K562 (cell line): ENCODE results near the gene FASTKD2. TPM values are rescaled to one million over a fixed set of nuclear protein-coding genes. Genes with fewer than 3 reads are reported as not detected.

Experiments
- ATAC-seq: fragments of 200-7000 bp; cut with Tn5 transposase; 3 replicates; pipeline ENCODE4 v1.9.1; 2020; ENCODE audit warnings: moderate library complexity
- BruUV-seq: library from RNA; stranded (reverse); fragments of 400-500 nt; replicated peaks from 2 replicates; lab custom pipeline; 2021; lab: Mats Ljungman, UMichigan
- CTCF ChIA-PET: fragments of 300-600 bp; formaldehyde crosslinking; extraction: SDS; loops from one replicate; lab custom pipeline; 2021; ENCODE audit warnings: low intra/inter-chr PET ratio; lab: Yijun Ruan, JAX
- POLR2A ChIA-PET: fragments of 300-600, 350-650 bp; sonication (Branson Sonifier 250); formaldehyde crosslinking; extraction: SDS; loops from one replicate; lab custom pipeline; 2021; ENCODE audit warnings: antibody characterized with exemption, inconsistent platforms; lab: Yijun Ruan, JAX
- DNase-seq, 4 experiments: peaks; one replicate each; pipeline versions ENCODE4 v3.0.0 to v3.0.0-alpha.2; 2011 to 2018; ENCODE audit warnings: low spot score in 3 of 4, mixed read lengths in 3 of 4; ENCODE audit errors: extremely low read depth in 1 of 4
- FAIRE-seq: peaks from 2 replicates; lab custom pipeline; 2011; peaks lifted over from hg19 to GRCh38; lab: Jason Lieb, UNC
- H2AFZ ChIP-seq: 2 replicates; pipeline ENCODE4 v1.6.0; 2011; ENCODE audit warnings: low read depth, low read length, control low read depth, inconsistent platforms
- H3K27ac ChIP-seq: fragments of 200-600 bp; 3 replicates; pipeline ENCODE4 v1.8.0; 2011; ENCODE audit warnings: low read depth, mild to moderate bottlenecking, control low read depth, inconsistent platforms, low read length, moderate library complexity, mixed read lengths; ENCODE audit errors: extremely low read depth
- H3K27me3 ChIP-seq, 2 experiments: fragments of 300-600 bp in 1 of 2; 2 replicates in 1 of 2; 3 replicates in 1 of 2; pipeline versions ENCODE4 v1.6.0 to v1.8.0; 2011; ENCODE audit warnings: inconsistent platforms in 2 of 2, low read length in 2 of 2, mild to moderate bottlenecking in 1 of 2, mixed read lengths in 1 of 2, moderate library complexity in 1 of 2; ENCODE audit not compliant: control insufficient read depth in 2 of 2, insufficient read depth in 2 of 2
- H3K36me3 ChIP-seq: fragments of 300-600 bp; 3 replicates; pipeline ENCODE4 v1.8.0; 2011; ENCODE audit warnings: mild to moderate bottlenecking, low read length, inconsistent platforms; ENCODE audit not compliant: control insufficient read depth, insufficient read depth
- H3K4me1 ChIP-seq, 2 experiments: fragments of 200-600 bp in 1 of 2; replicated peaks in 1 of 2; 2 replicates in 1 of 2; 3 replicates in 1 of 2; pipeline versions ENCODE4 v1.5.1 to v1.8.0; 2011; ENCODE audit warnings: inconsistent platforms in 2 of 2, low read length in 2 of 2, mild to moderate bottlenecking in 1 of 2, mixed read lengths in 1 of 2, moderate library complexity in 1 of 2; ENCODE audit not compliant: control insufficient read depth in 2 of 2, insufficient read depth in 2 of 2
- H3K4me2 ChIP-seq: 2 replicates; pipeline ENCODE4 v1.6.1; 2011; ENCODE audit warnings: low read length, control low read depth, inconsistent platforms, mixed read lengths; ENCODE audit not compliant: insufficient read depth
- H3K4me3 ChIP-seq: fragments of 200-600 bp; sonication (generic), shearing (Covaris generic); 2 replicates; pipeline ENCODE4 v1.5.1; 2016; ENCODE audit warnings: control low read depth, inconsistent platforms
- H3K79me2 ChIP-seq: fragments of 200-600 bp; 3 replicates; pipeline ENCODE4 v1.8.0; 2011; ENCODE audit warnings: low read length, inconsistent platforms; ENCODE audit not compliant: control insufficient read depth, insufficient read depth
- H3K9ac ChIP-seq, 2 experiments: 2 replicates each; pipeline versions ENCODE4 v1.6.0 to v1.6.1; 2011; ENCODE audit warnings: low read depth in 2 of 2, low read length in 2 of 2, control low read depth in 1 of 2, inconsistent platforms in 1 of 2, mild to moderate bottlenecking in 1 of 2, mixed read lengths in 1 of 2; ENCODE audit not compliant: insufficient read depth in 1 of 2
- H3K9me1 ChIP-seq: one replicate; pipeline ENCODE4 v1.6.0; 2011; ENCODE audit warnings: inconsistent platforms, mild to moderate bottlenecking, low read length, moderate library complexity; ENCODE audit not compliant: control insufficient read depth, insufficient read depth
- H3K9me3 ChIP-seq: replicated peaks from 2 replicates; pipeline ENCODE4 v1.5.1; 2011; ENCODE audit warnings: low read depth, low read length, inconsistent platforms; ENCODE audit not compliant: control insufficient read depth, insufficient read depth
- H4K20me1 ChIP-seq: replicated peaks from 2 replicates; pipeline ENCODE4 v1.6.1; 2011; ENCODE audit warnings: low read length, inconsistent platforms, mixed read lengths; ENCODE audit not compliant: control insufficient read depth, insufficient read depth
- ARID4B ChIP-seq: sonication (generic); formaldehyde crosslinking; IDR thresholded peaks from 2 replicates; pipeline ENCODE4 v1.8.0; 2022; ENCODE audit warnings: mild to moderate bottlenecking, missing genetic modification reagents
- NUFIP1 ChIP-seq: fragments of 450-650 bp; IDR thresholded peaks from 2 replicates; pipeline ENCODE4 v1.6.1; 2018; ENCODE audit not compliant: partially characterized antibody
- RBM17 ChIP-seq: fragments of 200-400 bp; formaldehyde crosslinking; IDR thresholded peaks from 2 replicates; pipeline ENCODE4 v1.6.1; 2017; ENCODE audit warnings: low read depth, mild to moderate bottlenecking, low read length, borderline replicate concordance
- STAT6 ChIP-seq: sonication (generic); formaldehyde crosslinking; IDR thresholded peaks from 2 replicates; pipeline ENCODE4 v1.8.1; 2023; ENCODE audit warnings: mild to moderate bottlenecking, missing genetic modification reagents
- ZHX1 ChIP-seq: fragments of 150-350 bp; conservative IDR thresholded peaks from 2 replicates; pipeline ENCODE4 v1.6.1; 2014; ENCODE audit warnings: low read length
- ZNF764 ChIP-seq: fragments of 250-450 bp; sonication (Bioruptor Pico); IDR thresholded peaks from 2 replicates; pipeline ENCODE4 v1.4.0; 2020; ENCODE audit warnings: low read depth, mild to moderate bottlenecking, moderate library complexity
- WGBS: fragments of 100-300 bp; shearing (Covaris generic); methylation state at CpG from one replicate; pipeline ENCODE4 v1.1.6; 2016; ENCODE audit warnings: low coverage, mixed read lengths; ENCODE audit not compliant: insufficient coverage; ENCODE audit errors: missing lambda C conversion rate; 5-methylcytosine and 5-hydroxymethylcytosine counted together
- in situ Hi-C: fragments of 300-500 bp; cut with MboI; formaldehyde crosslinking; loops from 4 replicates; pipeline ENCODE4 v1.15.0; 2018; ENCODE audit warnings: inconsistent platforms, mixed read lengths
- intact Hi-C: fragments of 100-400 bp; cut with micrococcal nuclease; formaldehyde crosslinking; loops from 2 replicates; pipeline ENCODE4 v1.14.2; 2022
- polyA plus RNA-seq, 8 experiments: library from polyadenylated mRNA; depleted of rRNA in 4 of 8; stranded (reverse) in 5 of 8; unstranded in 3 of 8; fragments of >200 nt; fragmentation: Nextera tagmentation in 2 of 8; fragmentation: Illumina TruSeq in 1 of 8; extraction: Ambion mirVana in 2 of 8; extraction: Trizol in 1 of 8; gene quantifications; 2 replicates each; pipeline versions ENCODE4 v1.2.1 to v1.2.3, GENCODE V29; 2011 to 2014; ENCODE audit warnings: inconsistent platforms in 1 of 8, missing spikeins in 1 of 8
- total RNA-seq, 7 experiments: library from RNA; depleted of rRNA in 6 of 7; stranded (reverse); fragments of >200 nt in 6 of 7; fragmentation: Illumina TruSeq in 2 of 7; extraction: Trizol in 2 of 7; gene quantifications; 2 replicates each; pipeline versions ENCODE4 v1.2.1 to v1.2.3, GENCODE V29; 2011 to 2021; ENCODE audit warnings: low replicate concordance in 1 of 7

The FASTKD2 gene
- total and polyA plus RNA-seq, 9 of the 15 experiments (the other 6 are each of a cell fraction or from before 2014, with no cell fraction given) = 20.8 to 90.6 (median 39.1) TPM

GRCh38 chr2:206798000-206798399 is 32.6 kb downstream of the FASTKD2 start:
- no peak for FAIRE-seq
- no peak for TF ChIP-seq ZHX1
- no peak for TF ChIP-seq NUFIP1
- no peak for TF ChIP-seq STAT6
- no peak for TF ChIP-seq ARID4B (CRISPR knock-in tag)
- TF ChIP-seq RBM17 = no peak
- TF ChIP-seq ZNF764 (CRISPR knock-in tag) = no peak

More at GRCh38 chr2:206798000-206798399, 32.6 kb downstream of the FASTKD2 start:
- 83% methylated on average over 5 of the region's 5 CpGs for WGBS
- no peak overlapping the region for H2AFZ ChIP-seq
- BruUV-seq = no TSS peak
- in situ Hi-C loops = loop anchor here (10.0 kb wide), 1 partner anchor 677 kb away; no protein-coding TSS in a partner anchor
- no peak overlapping the region for H3K27ac ChIP-seq
- POLR2A ChIA-PET = interaction anchor here (1.0 kb wide), 1 partner anchor 9 kb away, joined by 4 read pairs; no protein-coding TSS in a partner anchor
- peaks cover 6% of the 10 kb centered on the region; the same call in 1 of the 3 replicates for H3K36me3 ChIP-seq
- intact Hi-C loops = no loop called here
- no peaks in the 10 kb centered on the region for H3K27me3 ChIP-seq
- no peaks in the 10 kb centered on the region for H3K79me2 ChIP-seq
- H3K4me3 ChIP-seq = no peak overlapping the region
- ATAC-seq (no peak), DNase-seq (no peak)
- CTCF ChIA-PET = no interaction called here
- no peaks in the 10 kb centered on the region for H3K9me3 ChIP-seq
- no peak overlapping the region for H3K9ac ChIP-seq
- H3K4me1 ChIP-seq = no peaks in the 10 kb centered on the region
- H4K20me1 ChIP-seq = no peaks in the 10 kb centered on the region
- no peak overlapping the region for H3K4me2 ChIP-seq
- H3K9me1 ChIP-seq = no peaks in the 10 kb centered on the region
